ENCODE results near the gene E2F4. TPM values are rescaled to one million over a fixed set of nuclear protein-coding genes. Genes with fewer than 3 reads are reported as not detected.

The E2F4 gene
- polyA plus RNA-seq, 1 donor (not counting 4 experiments of a cell fraction or from before 2014, with no cell fraction given), result 64.7 TPM

DNA sequence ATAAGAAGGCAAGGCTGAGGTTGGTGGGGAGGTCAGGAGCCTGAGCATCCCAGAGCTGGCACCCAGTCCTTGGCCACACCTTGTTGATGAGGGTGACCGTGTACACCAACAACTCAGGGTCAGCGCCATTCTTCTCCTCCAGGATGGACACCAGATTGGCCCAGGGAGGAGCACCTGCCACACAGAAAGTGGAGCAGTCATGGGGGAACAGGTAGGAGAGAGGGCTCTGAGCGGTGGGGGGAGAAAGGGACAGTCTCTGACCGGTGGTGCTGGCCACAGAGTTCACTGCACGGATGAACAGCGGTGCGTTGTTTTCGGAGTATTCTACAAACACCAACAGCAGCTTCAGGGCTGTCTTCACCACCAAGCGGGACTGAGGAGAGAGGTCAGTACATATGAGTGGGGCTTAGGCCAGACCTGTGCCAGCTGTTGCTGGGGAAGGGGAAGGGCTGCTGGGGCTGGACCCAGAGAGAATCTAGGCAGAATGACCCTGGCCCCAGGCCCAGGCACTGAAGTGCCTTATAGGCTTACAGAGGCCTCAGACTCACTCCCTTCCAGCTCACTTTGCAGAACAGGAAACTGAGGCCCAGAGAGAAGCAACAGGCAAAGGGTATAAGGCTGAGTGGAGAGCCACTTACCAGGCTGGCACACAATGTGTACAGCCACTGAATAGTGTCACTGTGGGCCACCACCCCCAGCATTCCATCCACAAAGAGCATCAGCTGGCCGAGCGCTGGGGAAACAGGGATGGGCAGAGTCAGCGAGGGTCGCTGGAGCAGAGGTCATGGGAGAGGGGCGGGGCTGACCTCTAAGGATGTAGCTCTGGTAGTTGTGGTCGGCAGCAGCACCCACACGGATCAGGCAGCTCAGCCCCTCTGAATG lies 45.7 kb downstream of the E2F4 start:
- H3K27me3 ChIP-seq (ENCODE audit: control insufficient read depth, extremely low read depth, insufficient read depth, low read length), result no peaks in the 10 kb centered on the region
- H3K9me1 ChIP-seq (ENCODE audit: control insufficient read depth, extremely low read depth, insufficient read depth, low read length), result peaks cover 2% of the 10 kb centered on the region
- TF ChIP-seq, protein P1, sequence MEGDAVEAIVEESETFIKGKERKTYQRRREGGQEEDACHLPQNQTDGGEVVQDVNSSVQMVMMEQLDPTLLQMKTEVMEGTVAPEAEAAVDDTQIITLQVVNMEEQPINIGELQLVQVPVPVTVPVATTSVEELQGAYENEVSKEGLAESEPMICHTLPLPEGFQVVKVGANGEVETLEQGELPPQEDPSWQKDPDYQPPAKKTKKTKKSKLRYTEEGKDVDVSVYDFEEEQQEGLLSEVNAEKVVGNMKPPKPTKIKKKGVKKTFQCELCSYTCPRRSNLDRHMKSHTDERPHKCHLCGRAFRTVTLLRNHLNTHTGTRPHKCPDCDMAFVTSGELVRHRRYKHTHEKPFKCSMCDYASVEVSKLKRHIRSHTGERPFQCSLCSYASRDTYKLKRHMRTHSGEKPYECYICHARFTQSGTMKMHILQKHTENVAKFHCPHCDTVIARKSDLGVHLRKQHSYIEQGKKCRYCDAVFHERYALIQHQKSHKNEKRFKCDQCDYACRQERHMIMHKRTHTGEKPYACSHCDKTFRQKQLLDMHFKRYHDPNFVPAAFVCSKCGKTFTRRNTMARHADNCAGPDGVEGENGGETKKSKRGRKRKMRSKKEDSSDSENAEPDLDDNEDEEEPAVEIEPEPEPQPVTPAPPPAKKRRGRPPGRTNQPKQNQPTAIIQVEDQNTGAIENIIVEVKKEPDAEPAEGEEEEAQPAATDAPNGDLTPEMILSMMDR (optimal IDR thresholded peaks at IDR 0.05 in 1 of 3, IDR thresholded peaks at IDR 0.05 in 1 of 3, conservative IDR thresholded peaks at IDR 0.05 in 1 of 3; ENCODE audit: extremely low read depth in 1 of 3, insufficient read depth in 2 of 3, low read length in 3 of 3), result no peak
- no peak for TF ChIP-seq EZH2 (IDR thresholded peaks at IDR 0.05; ENCODE audit: low read length)
- no peak overlapping the region for H3K27ac ChIP-seq (ENCODE audit: control insufficient read depth, insufficient read depth, low read length)
- no peaks in the 10 kb centered on the region for H4K20me1 ChIP-seq (ENCODE audit: control insufficient read depth, extremely low read depth, insufficient read depth, low read length)
- no peak for FAIRE-seq
- no peak overlapping the region for H3K4me2 ChIP-seq (ENCODE audit: control insufficient read depth, extremely low read depth, insufficient read depth, low read depth, low read length)
- H3K4me1 ChIP-seq (ENCODE audit: control insufficient read depth, extremely low read depth, insufficient read depth, low read length), result peaks cover 35% of the 10 kb centered on the region
- H3K9me3 ChIP-seq (ENCODE audit: control insufficient read depth, low read depth, low read length), result no peaks in the 10 kb centered on the region
- H3K4me3 ChIP-seq (ENCODE audit: control insufficient read depth in 2 of 3, extremely low read depth in 1 of 3, insufficient read depth in 2 of 3, low read depth in 1 of 3, low read length in 3 of 3), result no peak overlapping the region
- no peak overlapping the region for H2AFZ ChIP-seq (ENCODE audit: control insufficient read depth, low read length)
- H3K36me3 ChIP-seq (ENCODE audit: control insufficient read depth in 2 of 2, extremely low read depth in 1 of 2, insufficient read depth in 2 of 2, low read length in 2 of 2), result peaks cover 23 to 29% of the 10 kb centered on the region in 2 experiments
- dilution Hi-C loops (cut with MboI; ENCODE audit: extremely low pct_ligation_motif_present, low sequenced_read_pairs), result no loop called here
- no peak overlapping the region for H3K9ac ChIP-seq (ENCODE audit: control insufficient read depth, extremely low read depth, insufficient read depth, low read length)
- no peak for DNase-seq (ENCODE audit: low read depth, low spot score)
- peaks cover 14% of the 10 kb centered on the region for H3K79me2 ChIP-seq (ENCODE audit: control insufficient read depth, insufficient read depth, low read length)

DNA sequence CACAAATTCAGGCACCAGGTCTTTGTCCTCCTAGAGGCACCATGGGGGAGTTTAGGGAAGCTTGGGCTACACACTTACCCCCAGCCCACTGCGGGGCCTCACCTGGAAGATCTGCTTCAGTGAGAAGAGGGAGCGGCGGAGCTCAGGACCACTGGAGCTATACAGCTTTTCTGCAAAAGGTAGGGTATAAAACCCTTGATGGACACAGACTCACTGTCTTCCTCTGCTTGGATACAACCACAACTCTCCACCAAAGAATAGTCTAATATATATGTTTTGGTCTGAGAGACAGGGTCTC lies 46.3 kb downstream of the E2F4 start:
- no peaks in the 10 kb centered on the region for H4K20me1 ChIP-seq (ENCODE audit: control insufficient read depth, extremely low read depth, insufficient read depth, low read length)
- H3K9ac ChIP-seq (ENCODE audit: control insufficient read depth, extremely low read depth, insufficient read depth, low read length), result no peak overlapping the region
- no peak overlapping the region for H3K4me3 ChIP-seq (ENCODE audit: control insufficient read depth in 2 of 3, extremely low read depth in 1 of 3, insufficient read depth in 2 of 3, low read depth in 1 of 3, low read length in 3 of 3)
- no peak overlapping the region for H3K4me2 ChIP-seq (ENCODE audit: control insufficient read depth, extremely low read depth, insufficient read depth, low read depth, low read length)
- H3K9me3 ChIP-seq (ENCODE audit: control insufficient read depth, low read depth, low read length), result no peaks in the 10 kb centered on the region
- dilution Hi-C loops (cut with MboI; ENCODE audit: extremely low pct_ligation_motif_present, low sequenced_read_pairs), result no loop called here
- peaks cover 2% of the 10 kb centered on the region for H3K9me1 ChIP-seq (ENCODE audit: control insufficient read depth, extremely low read depth, insufficient read depth, low read length)
- no peak overlapping the region for H3K27ac ChIP-seq (ENCODE audit: control insufficient read depth, insufficient read depth, low read length)
- TF ChIP-seq, protein P1 (optimal IDR thresholded peaks at IDR 0.05 in 1 of 3, IDR thresholded peaks at IDR 0.05 in 1 of 3, conservative IDR thresholded peaks at IDR 0.05 in 1 of 3; ENCODE audit: extremely low read depth in 1 of 3, insufficient read depth in 2 of 3, low read length in 3 of 3), result no peak
- TF ChIP-seq EZH2 (IDR thresholded peaks at IDR 0.05; ENCODE audit: low read length), result no peak
- H2AFZ ChIP-seq (ENCODE audit: control insufficient read depth, low read length), result no peak overlapping the region
- peaks cover 17% of the 10 kb centered on the region for H3K79me2 ChIP-seq (ENCODE audit: control insufficient read depth, insufficient read depth, low read length)
- FAIRE-seq (no peak), DNase-seq (ENCODE audit: low read depth, low spot score) (no peak)
- peaks cover 41% of the 10 kb centered on the region for H3K4me1 ChIP-seq (ENCODE audit: control insufficient read depth, extremely low read depth, insufficient read depth, low read length)
- peaks cover 25 to 29% of the 10 kb centered on the region in 2 experiments for H3K36me3 ChIP-seq (ENCODE audit: control insufficient read depth in 2 of 2, extremely low read depth in 1 of 2, insufficient read depth in 2 of 2, low read length in 2 of 2)
- H3K27me3 ChIP-seq (ENCODE audit: control insufficient read depth, extremely low read depth, insufficient read depth, low read length), result no peaks in the 10 kb centered on the region
